ENCODE results near the gene FKBP6. TPM values are rescaled to one million over a fixed set of nuclear protein-coding genes. Genes with fewer than 3 reads are reported as not detected.
"Not testable (repeated sequence)": the region's sequence is repeated elsewhere in the genome, so short reads cannot be mapped to it uniquely, and the experiment has no call there.

Gene FKBP6, protein sequence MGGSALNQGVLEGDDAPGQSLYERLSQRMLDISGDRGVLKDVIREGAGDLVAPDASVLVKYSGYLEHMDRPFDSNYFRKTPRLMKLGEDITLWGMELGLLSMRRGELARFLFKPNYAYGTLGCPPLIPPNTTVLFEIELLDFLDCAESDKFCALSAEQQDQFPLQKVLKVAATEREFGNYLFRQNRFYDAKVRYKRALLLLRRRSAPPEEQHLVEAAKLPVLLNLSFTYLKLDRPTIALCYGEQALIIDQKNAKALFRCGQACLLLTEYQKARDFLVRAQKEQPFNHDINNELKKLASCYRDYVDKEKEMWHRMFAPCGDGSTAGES
- not detected for total RNA-seq

DNA sequence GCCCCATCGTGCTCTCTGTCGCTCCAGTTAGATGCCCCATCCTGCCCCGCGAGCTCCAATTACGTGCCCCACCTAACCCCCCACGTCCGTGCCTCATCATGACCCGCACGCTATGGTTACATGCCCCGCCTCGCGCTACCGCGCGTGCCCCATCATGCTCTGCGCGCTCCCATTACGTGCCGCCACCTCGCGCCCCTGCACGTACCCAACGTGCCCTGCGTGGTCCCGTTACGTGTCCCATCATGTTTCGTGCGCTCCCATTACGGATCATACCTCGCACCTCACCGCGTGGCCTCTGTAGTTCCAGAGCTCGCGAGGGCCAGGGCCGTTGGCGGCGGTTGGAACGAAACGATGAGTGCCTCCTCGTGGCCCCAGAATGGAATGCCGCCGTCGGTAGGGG is at the start of gene FKBP6, which contains the start of gene TRIM50:
TSS of gene FKBP6 (plus strand) at position 240 of the 400 bp plus-strand sequence. CDS start 268 bp downstream, outside the sequence.
TSS of gene TRIM50 (minus strand) at position 161 of the 400 bp plus-strand sequence. CDS start 3,295 bp downstream, outside the sequence.
- H3K36me3 ChIP-seq; H3K27ac ChIP-seq; DNase-seq (ENCODE audit: extremely low spot score in 2 of 2); H3K9me3 ChIP-seq; H3K4me3 ChIP-seq; intact Hi-C loops (cut with DNase I); H3K27me3 ChIP-seq: not testable (repeated sequence)
- peaks cover 12% of the 10 kb centered on the region for H3K4me1 ChIP-seq

DNA sequence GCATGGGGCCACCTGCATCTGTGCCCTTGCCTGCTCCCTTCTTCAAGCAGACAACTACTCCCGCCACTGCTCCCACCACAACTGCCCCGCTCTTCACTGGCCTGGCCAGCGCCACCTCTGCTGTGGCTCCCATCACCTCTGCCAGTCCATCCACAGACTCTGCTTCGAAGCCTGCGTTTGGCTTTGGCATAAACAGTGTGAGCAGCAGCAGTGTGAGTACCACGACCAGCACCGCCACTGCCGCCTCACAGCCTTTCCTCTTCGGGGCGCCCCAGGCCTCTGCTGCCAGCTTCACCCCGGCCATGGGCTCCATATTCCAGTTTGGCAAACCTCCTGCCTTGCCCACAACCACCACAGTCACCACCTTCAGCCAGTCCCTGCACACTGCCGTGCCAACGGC is 30.7 kb upstream of the FKBP6 start:
- H3K27me3 ChIP-seq; intact Hi-C loops (cut with DNase I); H3K36me3 ChIP-seq; H3K4me1 ChIP-seq; H3K4me3 ChIP-seq; H3K27ac ChIP-seq; H3K9me3 ChIP-seq; DNase-seq (ENCODE audit: extremely low spot score in 2 of 2): not testable (repeated sequence)

DNA sequence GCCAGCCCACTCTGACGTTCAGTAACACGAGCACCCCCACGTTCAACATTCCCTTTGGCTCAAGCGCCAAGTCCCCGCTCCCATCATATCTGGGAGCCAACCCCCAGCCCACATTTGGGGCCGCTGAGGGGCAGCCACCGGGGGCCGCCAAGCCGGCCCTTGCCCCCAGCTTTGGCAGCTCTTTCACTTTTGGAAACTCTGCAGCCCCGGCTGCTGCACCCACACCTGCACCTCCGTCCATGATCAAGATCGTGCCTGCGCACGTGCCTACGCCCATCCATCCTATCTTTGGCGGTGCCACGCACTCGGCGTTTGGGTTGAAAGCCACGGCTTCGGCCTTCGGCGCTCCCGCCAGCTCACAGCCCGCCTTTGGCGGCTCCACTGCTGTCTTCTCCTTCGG is 30.3 kb upstream of the FKBP6 start:
- H3K27me3 ChIP-seq; H3K9me3 ChIP-seq; H3K36me3 ChIP-seq; intact Hi-C loops (cut with DNase I); H3K27ac ChIP-seq; H3K4me3 ChIP-seq; DNase-seq (ENCODE audit: extremely low spot score in 2 of 2); H3K4me1 ChIP-seq: not testable (repeated sequence)

DNA sequence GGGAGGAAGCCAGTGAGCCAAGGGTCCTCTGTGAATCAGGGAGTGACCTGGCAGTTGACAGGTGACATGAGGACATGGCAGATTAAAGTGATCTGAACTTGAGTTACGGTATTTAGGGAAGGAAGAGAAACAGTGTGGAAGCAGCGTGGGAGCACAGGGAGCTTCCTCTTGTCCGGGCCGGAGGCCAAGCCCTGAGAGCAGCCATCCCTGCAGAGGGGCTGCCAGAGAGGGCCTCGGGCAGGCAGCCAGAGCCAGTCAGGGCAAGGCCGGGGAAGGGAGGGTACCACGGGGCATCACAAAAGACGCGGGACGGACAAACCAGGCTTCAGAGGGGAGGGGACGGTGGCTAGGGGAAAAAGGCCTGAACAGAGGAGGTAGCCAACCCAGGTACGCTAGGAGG is 28.1 kb upstream of the FKBP6 start:
- DNase-seq (ENCODE audit: extremely low spot score in 2 of 2); H3K4me1 ChIP-seq; H3K4me3 ChIP-seq; H3K9me3 ChIP-seq; intact Hi-C loops (cut with DNase I); H3K27ac ChIP-seq; H3K27me3 ChIP-seq: not testable (repeated sequence)
- peaks cover 0 to 20% of the 10 kb centered on the region in 2 donors for H3K36me3 ChIP-seq

DNA sequence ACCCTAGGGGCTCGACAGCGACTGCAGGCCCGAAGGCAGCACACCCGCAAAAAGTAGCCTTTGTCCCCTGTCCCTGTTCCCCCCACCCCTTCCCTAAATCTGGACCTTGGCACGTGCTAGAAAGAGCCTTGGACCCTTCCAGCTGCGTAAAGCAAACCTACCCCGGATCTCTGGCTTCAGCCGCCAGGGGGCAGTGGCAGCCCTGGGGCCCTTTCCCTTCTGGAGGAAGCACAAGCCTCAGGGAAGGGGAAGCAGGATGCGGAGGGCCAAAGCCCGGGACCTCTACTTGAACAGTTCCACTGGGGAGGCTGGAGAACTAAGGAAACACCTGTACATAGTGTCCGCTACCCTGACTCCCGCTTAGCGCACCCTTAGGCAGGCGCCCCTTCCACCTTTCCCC is 26.9 kb upstream of the FKBP6 start:
- intact Hi-C loops (cut with DNase I): not testable (repeated sequence)

DNA sequence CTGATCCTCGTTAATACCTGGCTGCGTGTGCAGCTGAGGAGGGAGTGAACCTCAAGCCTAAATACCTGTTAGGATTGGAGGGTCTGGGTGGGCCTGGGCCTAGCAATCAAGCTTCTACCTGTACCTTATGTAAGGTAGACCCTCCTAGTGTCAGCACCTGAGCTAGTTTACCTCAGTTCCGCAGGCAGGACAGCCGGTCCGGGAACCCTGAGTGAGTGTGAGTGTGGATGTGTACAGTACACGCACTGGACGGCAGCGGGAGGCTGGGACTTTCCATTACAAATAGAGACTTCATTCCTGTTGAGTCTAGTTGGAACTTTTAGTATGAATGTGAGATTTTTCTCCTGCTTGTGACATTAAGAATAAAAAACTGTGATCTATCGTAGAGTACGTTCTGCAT is 25.1 kb upstream of the FKBP6 start:
- H3K9me3 ChIP-seq; H3K27ac ChIP-seq; H3K4me1 ChIP-seq; H3K4me3 ChIP-seq; H3K27me3 ChIP-seq; DNase-seq (ENCODE audit: extremely low spot score in 2 of 2); intact Hi-C loops (cut with DNase I): not testable (repeated sequence)
- peaks cover 0 to 20% of the 10 kb centered on the region in 2 donors for H3K36me3 ChIP-seq

More for the DNA sequence above, 26.9 kb upstream of the FKBP6 start:
- H3K9me3 ChIP-seq; H3K4me1 ChIP-seq; H3K4me3 ChIP-seq; H3K27ac ChIP-seq; H3K27me3 ChIP-seq; DNase-seq (ENCODE audit: extremely low spot score in 2 of 2): not testable (repeated sequence)
- H3K36me3 ChIP-seq: peaks cover 0 to 20% of the 10 kb centered on the region in 2 donors

DNA sequence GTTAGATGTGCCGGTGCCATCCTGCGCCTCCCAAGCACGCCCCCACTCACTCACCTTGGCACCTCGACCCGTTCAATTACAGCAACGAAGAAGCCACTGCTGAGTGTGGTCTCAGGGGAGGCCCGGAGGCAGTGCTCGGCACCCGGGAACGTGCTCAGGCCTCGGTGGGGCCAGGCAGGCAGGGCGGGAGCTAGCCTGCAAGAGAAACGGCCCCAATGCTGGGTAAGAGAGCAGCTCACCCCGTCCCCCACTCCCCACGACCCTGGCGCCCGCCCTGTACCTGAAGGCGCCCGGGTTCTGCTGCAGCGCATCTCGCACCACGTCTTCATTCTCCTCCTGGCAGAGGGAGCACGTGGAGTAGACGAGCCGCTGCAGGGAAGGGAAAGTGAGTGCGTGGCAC is 24.4 kb upstream of the FKBP6 start:
- no peak overlapping the region for H3K27ac ChIP-seq
- H3K4me3 ChIP-seq: no peak overlapping the region
- H3K36me3 ChIP-seq: peaks cover 0 to 20% of the 10 kb centered on the region in 2 donors
- intact Hi-C loops (cut with DNase I): no loop called here
- peaks cover 10% of the 10 kb centered on the region for H3K4me1 ChIP-seq
- no peaks in the 10 kb centered on the region for H3K27me3 ChIP-seq
- no peak for DNase-seq (ENCODE audit: extremely low spot score in 2 of 2)
- TF ChIP-seq POLR2A (IDR thresholded peaks at IDR 0.05) (no peak), POLR2AphosphoS5 (IDR thresholded peaks at IDR 0.05; ENCODE audit: insufficient read depth in 1 of 2, low read depth in 1 of 2) (no peak)
- TF ChIP-seq, protein P1, sequence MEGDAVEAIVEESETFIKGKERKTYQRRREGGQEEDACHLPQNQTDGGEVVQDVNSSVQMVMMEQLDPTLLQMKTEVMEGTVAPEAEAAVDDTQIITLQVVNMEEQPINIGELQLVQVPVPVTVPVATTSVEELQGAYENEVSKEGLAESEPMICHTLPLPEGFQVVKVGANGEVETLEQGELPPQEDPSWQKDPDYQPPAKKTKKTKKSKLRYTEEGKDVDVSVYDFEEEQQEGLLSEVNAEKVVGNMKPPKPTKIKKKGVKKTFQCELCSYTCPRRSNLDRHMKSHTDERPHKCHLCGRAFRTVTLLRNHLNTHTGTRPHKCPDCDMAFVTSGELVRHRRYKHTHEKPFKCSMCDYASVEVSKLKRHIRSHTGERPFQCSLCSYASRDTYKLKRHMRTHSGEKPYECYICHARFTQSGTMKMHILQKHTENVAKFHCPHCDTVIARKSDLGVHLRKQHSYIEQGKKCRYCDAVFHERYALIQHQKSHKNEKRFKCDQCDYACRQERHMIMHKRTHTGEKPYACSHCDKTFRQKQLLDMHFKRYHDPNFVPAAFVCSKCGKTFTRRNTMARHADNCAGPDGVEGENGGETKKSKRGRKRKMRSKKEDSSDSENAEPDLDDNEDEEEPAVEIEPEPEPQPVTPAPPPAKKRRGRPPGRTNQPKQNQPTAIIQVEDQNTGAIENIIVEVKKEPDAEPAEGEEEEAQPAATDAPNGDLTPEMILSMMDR (IDR thresholded peaks at IDR 0.05): no peak
- H3K9me3 ChIP-seq: no peaks in the 10 kb centered on the region

DNA sequence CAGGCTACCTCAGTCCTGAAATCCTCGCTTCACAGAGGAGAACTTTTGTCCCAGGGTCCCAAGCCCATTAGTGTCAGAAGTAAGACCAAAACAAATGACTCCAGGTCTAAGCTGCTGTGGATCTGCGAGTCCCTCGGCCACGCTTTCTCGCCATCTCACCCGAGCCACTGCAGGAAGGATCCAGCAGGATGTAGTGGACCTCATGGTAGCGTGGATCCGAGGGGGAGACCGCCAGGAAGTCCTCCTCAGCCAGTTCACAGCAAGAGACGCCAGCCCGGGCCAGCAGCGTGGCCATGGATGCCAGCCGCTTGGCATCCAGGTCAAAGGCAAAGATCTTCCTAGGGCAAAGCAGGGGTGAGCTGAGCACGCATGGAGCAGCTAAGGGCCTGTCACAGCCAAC is 23.9 kb upstream of the FKBP6 start:
- intact Hi-C loops (cut with DNase I): no loop called here
- no peak overlapping the region for H3K27ac ChIP-seq
- no peak for DNase-seq (ENCODE audit: extremely low spot score in 2 of 2)
- TF ChIP-seq, protein P1 (IDR thresholded peaks at IDR 0.05): no peak
- no peak for TF ChIP-seq POLR2A (IDR thresholded peaks at IDR 0.05)
- TF ChIP-seq POLR2AphosphoS5 (IDR thresholded peaks at IDR 0.05; ENCODE audit: insufficient read depth in 1 of 2, low read depth in 1 of 2): no peak
- H3K36me3 ChIP-seq: peaks cover 0 to 20% of the 10 kb centered on the region in 2 donors
- H3K27me3 ChIP-seq: no peaks in the 10 kb centered on the region
- no peaks in the 10 kb centered on the region for H3K9me3 ChIP-seq
- H3K4me1 ChIP-seq: peaks cover 15% of the 10 kb centered on the region
- no peak overlapping the region for H3K4me3 ChIP-seq

DNA sequence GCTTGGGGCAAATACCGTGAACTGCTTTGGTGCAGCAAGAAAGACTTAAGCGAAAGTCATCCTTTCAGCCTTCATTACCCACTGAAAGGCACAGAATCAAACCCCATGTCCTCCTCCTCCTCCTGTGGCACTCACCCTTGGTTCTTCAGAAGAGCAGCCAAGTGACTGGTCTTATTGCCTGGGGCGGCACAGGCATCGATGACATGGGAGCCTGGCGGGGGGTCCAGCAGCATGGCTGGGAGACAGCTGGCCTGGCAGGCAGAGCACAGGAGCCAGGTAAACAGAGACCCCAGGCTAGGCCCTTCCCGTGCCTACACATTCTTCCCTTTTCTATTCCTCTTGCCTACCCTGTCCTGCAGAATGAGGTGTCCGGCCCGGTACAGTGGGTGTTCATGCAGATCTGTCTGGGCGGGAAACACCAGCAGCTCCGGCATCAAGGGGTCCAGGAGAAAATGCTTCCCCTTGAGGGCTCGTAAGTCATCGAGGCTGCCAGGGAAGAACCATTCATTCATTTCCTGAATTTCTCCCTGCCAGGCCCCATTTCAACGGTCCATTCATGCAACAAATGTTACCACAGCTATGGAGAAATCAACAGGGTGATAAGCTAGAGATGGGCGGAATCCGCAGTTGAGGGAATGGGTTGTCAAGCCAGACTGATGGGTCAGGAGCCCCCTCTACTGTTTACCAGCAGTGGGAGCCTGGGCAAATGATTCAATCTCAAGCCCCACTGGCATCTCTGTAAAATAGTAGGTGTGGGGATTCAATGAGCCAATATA is 23.2 kb upstream of the FKBP6 start:
- H3K27ac ChIP-seq; H3K4me3 ChIP-seq; H3K9me3 ChIP-seq; DNase-seq (ENCODE audit: extremely low spot score in 2 of 2); H3K27me3 ChIP-seq; intact Hi-C loops (cut with DNase I): not testable (repeated sequence)
- Histone ChIP-seq H3K4me1 (peaks cover 19% of the 10 kb centered on the region), H3K36me3 (peaks cover 0 to 20% of the 10 kb centered on the region in 2 donors)
